Right lobe of liver (tissue), 6 donors: ENCODE results near the gene C1R. TPM values are rescaled to one million over a fixed set of nuclear protein-coding genes. Genes with fewer than 3 reads are reported as not detected.

Experiments
- ATAC-seq, 4 donors: fragments of 200-7000 bp; cut with Tn5 transposase; one replicate each; pipeline ENCODE4 v1.9.1; 2020; ENCODE audit warnings: mild to moderate bottlenecking in 4 of 4, moderate library complexity in 4 of 4
- DNase-seq, 3 donors: peaks; one replicate each; pipeline ENCODE4 v3.0.0-alpha.2; 2020
- H3K27ac ChIP-seq, 3 donors: fragments of 200-600 bp; one replicate each; pipeline ENCODE4 v1.8.0; 2022
- H3K27me3 ChIP-seq, 2 donors: fragments of 200-600 bp; one replicate each; pipeline ENCODE4 v1.8.0; 2022
- H3K36me3 ChIP-seq, 4 donors: fragments of 200-600 bp; sonication (generic) in 1 of 4; one replicate each; pipeline versions ENCODE4 v1.5.1 to v1.8.0; 2017 to 2022; ENCODE audit warnings: control low read depth in 1 of 4
- H3K4me1 ChIP-seq, 4 donors: fragments of 200-600 bp; sonication (generic) in 1 of 4; one replicate each; pipeline versions ENCODE4 v1.5.1 to v1.8.0; 2017 to 2022; ENCODE audit warnings: control low read depth in 1 of 4
- H3K4me3 ChIP-seq, 3 donors: fragments of 200-600 bp; one replicate each; pipeline ENCODE4 v1.8.0; 2022
- H3K9me3 ChIP-seq, 4 donors: fragments of 200-600 bp; sonication (generic) in 1 of 4; one replicate each; pipeline versions ENCODE4 v1.5.1 to v1.8.0; 2017 to 2022; ENCODE audit warnings: control low read depth in 1 of 4
- POLR2A ChIP-seq: fragments of 450-650 bp; IDR thresholded peaks from one replicate; pipeline ENCODE4 v1.6.1; 2017; ENCODE audit warnings: antibody characterized with exemption, mild to moderate bottlenecking
- WGBS: methylation state at CpG from one replicate; pipeline ENCODE4 v1.1.6; 2018; ENCODE audit warnings: low coverage, low lambda C conversion rate; ENCODE audit not compliant: insufficient coverage; ENCODE audit errors: missing lambda C conversion rate; 5-methylcytosine and 5-hydroxymethylcytosine counted together
- intact Hi-C, 2 donors: fragments of 100-400 bp; cut with DNase I; formaldehyde crosslinking; loops; one replicate each; pipeline versions ENCODE4 v1.11.2 to v1.14.1; 2022
- total RNA-seq, 6 experiments: library from RNA; depleted of rRNA in 2 of 6; stranded (reverse); fragments of >200 nt in 2 of 6; fragmentation: NEBNext Ultra II Directional in 3 of 6; extraction: Animal tissue kit (Norgen Biotek cat#: 25700) in 3 of 6; gene quantifications; one replicate each; pipeline versions ENCODE4 v1.1.0 to v1.2.4, GENCODE V29; 2016 to 2023
- TF ChIP-seq, protein P1 (sequence below), 4 donors: fragments of 200-600 bp in 3 of 4; fragments of 450-650 bp in 1 of 4; IDR thresholded peaks; one replicate each; pipeline versions ENCODE4 v1.5.1 to v1.8.0; 2016 to 2022; ENCODE audit warnings: antibody characterized with exemption in 4 of 4, mild to moderate bottlenecking in 2 of 4
- donor health status: DM: no; HTN: yes; CAD: no.
- donor health status: DM: no; HTN: no; CAD: no.
- donor health status: DM: no; HTN: no; CAD: no.
- donor health status: DM: no; HTN: yes; CAD: no.
- donor health status: DM: no; HTN: yes; CAD: no.

The C1R gene
- total RNA-seq, 6 experiments from 2014 or later: 1,157 to 2,557 (median 1,950) TPM

DNA sequence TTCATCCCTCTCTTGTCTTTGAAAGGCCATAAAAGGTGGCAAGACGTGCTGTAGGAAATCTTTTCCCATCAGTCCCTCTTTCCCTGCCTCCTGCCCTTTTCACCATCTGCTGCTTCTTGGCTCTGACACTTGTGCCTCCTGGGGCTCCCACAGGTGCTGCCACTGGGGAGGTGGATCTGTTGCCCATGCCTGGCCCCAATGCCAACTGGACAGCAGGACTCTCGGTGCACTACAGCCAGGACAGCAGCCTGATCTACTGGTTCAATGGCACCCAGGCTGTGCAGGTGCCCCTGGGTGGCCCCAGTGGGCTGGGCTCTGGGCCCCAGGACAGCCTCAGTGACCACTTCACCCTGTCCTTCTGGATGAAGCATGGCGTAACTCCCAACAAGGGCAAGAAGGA, 44.4 kb upstream of the C1R start:
- H3K27ac ChIP-seq: no peak overlapping the region
- H3K36me3 ChIP-seq: peaks cover 0 to 54% (median 15%) of the 10 kb centered on the region in 4 donors
- TF ChIP-seq POLR2A: no peak
- TF ChIP-seq, protein P1, sequence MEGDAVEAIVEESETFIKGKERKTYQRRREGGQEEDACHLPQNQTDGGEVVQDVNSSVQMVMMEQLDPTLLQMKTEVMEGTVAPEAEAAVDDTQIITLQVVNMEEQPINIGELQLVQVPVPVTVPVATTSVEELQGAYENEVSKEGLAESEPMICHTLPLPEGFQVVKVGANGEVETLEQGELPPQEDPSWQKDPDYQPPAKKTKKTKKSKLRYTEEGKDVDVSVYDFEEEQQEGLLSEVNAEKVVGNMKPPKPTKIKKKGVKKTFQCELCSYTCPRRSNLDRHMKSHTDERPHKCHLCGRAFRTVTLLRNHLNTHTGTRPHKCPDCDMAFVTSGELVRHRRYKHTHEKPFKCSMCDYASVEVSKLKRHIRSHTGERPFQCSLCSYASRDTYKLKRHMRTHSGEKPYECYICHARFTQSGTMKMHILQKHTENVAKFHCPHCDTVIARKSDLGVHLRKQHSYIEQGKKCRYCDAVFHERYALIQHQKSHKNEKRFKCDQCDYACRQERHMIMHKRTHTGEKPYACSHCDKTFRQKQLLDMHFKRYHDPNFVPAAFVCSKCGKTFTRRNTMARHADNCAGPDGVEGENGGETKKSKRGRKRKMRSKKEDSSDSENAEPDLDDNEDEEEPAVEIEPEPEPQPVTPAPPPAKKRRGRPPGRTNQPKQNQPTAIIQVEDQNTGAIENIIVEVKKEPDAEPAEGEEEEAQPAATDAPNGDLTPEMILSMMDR (IDR thresholded peaks at IDR 0.05): no peak
- H3K4me1 ChIP-seq: peaks cover 0 to 4% (median 0%) of the 10 kb centered on the region in 4 donors
- DNase-seq (no peak), ATAC-seq (no peak)
- no peaks in the 10 kb centered on the region for H3K27me3 ChIP-seq
- H3K4me3 ChIP-seq: no peak overlapping the region
- 92% methylated on average over 2 of the region's 3 CpGs for WGBS
- no peaks in the 10 kb centered on the region for H3K9me3 ChIP-seq
- intact Hi-C loops: no loop called here

DNA sequence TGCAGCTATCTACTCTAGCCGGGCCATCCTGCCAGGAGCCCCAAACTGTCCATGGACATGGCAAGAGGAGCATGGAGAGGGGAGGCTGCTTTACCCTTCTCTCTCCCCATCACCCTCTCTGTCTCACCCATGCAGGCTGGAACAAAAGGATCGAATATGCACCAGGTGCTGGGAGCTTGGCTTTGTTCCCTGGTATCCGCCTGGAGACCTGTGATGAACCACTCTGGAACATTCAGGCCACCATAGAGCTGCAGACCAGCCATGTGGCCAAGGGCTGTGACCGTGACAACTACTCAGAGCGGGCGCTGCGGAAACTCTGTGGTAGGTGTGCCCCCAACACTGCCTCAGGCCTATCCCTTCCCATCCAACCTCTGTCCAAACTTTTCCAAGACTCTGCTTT, 43.8 kb upstream of the C1R start:
- H3K4me1 ChIP-seq: peaks cover 0 to 9% (median 0%) of the 10 kb centered on the region in 4 donors
- ATAC-seq (no peak), DNase-seq (no peak)
- no peaks in the 10 kb centered on the region for H3K27me3 ChIP-seq
- no peak overlapping the region for H3K4me3 ChIP-seq
- no peak overlapping the region for H3K27ac ChIP-seq
- H3K36me3 ChIP-seq: peaks cover 0 to 54% (median 12%) of the 10 kb centered on the region in 4 donors
- no CpG with 5 or more reads among the region's 7 CpGs for WGBS
- no peaks in the 10 kb centered on the region for H3K9me3 ChIP-seq
- TF ChIP-seq, protein P1 (IDR thresholded peaks at IDR 0.05): no peak
- TF ChIP-seq POLR2A: no peak
- intact Hi-C loops: no loop called here

DNA sequence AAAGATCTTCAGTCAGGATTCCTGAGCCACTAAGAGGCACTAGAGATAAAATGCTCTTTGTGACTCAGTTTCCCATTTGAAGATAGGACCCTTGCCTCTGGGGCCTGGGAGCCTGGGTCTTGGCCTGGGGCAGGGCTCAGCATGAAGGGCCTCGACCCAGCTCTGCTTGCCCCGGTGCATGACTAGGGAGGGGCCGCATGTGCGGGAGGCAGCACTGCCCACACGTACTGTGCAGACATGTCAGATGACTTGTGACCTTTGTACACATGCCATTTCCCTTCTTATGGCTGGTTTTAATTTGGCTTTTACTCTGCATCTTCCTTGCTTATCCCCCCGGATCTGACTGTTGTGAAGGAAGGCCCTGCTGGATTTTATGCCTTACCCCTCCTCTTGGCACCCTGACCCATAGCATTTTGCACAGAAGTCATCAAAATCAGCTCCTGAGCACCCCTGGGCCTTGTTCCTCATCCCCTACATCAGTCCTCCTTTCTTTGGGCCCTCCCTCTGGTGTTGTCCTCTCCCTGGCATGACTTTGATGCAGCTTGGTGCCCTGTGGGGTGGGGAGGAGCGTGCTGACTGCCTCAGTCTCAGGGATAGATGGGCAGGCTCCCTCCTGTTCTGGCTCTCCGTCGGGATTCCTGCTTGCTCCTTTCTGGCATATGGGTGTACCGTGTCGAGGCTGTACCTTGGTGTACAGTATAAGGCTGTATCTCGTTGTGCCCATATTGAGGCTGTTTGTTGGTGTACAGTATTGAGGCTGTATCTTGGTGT, 42.3 kb upstream of the C1R start:
- intact Hi-C loops: no loop called here
- 89% methylated on average over 3 of the region's 12 CpGs for WGBS
- Histone ChIP-seq H3K36me3 (peaks cover 0 to 54% (median 11%) of the 10 kb centered on the region in 4 donors), H3K27ac (no peak overlapping the region), H3K9me3 (no peaks in the 10 kb centered on the region), H3K27me3 (no peaks in the 10 kb centered on the region), H3K4me3 (no peak overlapping the region), H3K4me1 (peaks cover 0 to 9% (median 0%) of the 10 kb centered on the region in 4 donors)
- DNase-seq (no peak), ATAC-seq (no peak)
- no peak for TF ChIP-seq POLR2A
- TF ChIP-seq, protein P1 (IDR thresholded peaks at IDR 0.05): no peak

DNA sequence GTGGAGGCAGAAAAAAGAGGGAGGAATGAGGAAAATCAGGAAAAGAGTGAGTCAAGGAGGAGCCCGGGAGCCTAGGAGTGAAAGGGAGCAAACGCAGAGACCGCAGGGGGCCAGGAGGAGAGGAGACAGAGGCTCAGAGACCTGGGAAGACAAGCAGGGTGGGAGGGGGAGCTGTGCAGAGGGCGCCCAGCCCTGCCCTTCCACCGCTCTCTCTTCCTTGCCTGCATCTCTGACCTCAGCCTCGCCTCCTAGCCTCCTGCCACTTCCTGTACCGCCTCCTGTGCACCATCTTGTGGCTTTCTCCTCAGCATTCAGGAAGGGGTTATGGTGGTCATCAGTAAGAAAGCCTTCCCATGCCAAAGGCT, 39.2 kb upstream of the C1R start:
- H3K4me3 ChIP-seq: peak overlapping the region; percentile 44 to 89 (median 87)
- peaks cover 0 to 21% (median 0%) of the 10 kb centered on the region in 4 donors for H3K4me1 ChIP-seq
- WGBS: 17% methylated on average over 3 of the region's 7 CpGs
- no peaks in the 10 kb centered on the region for H3K27me3 ChIP-seq
- H3K9me3 ChIP-seq: no peaks in the 10 kb centered on the region
- intact Hi-C loops: no loop called here
- ATAC-seq: no peak
- peaks cover 0 to 31% (median 6%) of the 10 kb centered on the region in 4 donors for H3K36me3 ChIP-seq
- no peak overlapping the region for H3K27ac ChIP-seq
- no peak for DNase-seq
- TF ChIP-seq, protein P1 (IDR thresholded peaks at IDR 0.05): no peak
- no peak for TF ChIP-seq POLR2A
